HG02870 (cell line): ENCODE measurements around the gene FLRT2.

Experiments used
- ATAC-seq: cut with Tn5 transposase; IDR thresholded peaks from one replicate; pipeline ENCODE4 v1.9.1; 2021; ENCODE audit warnings: mild to moderate bottlenecking, moderate library complexity; ENCODE audit not compliant: unreplicated experiment

Gene FLRT2

GRCh38 chr14:85529803-85530574, at the start of gene FLRT2:
Gene FLRT2 (plus strand): TSS chr14:85530144. CDS start chr14:85621515, 91,371 bp downstream.
- no peak for ATAC-seq

GRCh38 chr14:85481471-85481870, 48.5 kb upstream of the FLRT2 start:
- ATAC-seq = no peak

GRCh38 chr14:85482552-85482951, 47.4 kb upstream of the FLRT2 start:
- ATAC-seq = no peak

GRCh38 chr14:85483037-85483436, 46.9 kb upstream of the FLRT2 start:
- ATAC-seq = no peak

- no peak for ATAC-seq
Measured at GRCh38 chr14:85483652-85484051, 46.3 kb upstream of the FLRT2 start.

GRCh38 chr14:85487215-85487614, 42.7 kb upstream of the FLRT2 start:
- ATAC-seq = no peak

GRCh38 chr14:85501751-85502150, 28.2 kb upstream of the FLRT2 start:
- no peak for ATAC-seq

GRCh38 chr14:85508863-85509262, 21.1 kb upstream of the FLRT2 start:
- ATAC-seq = no peak

GRCh38 chr14:85512451-85512850, 17.5 kb upstream of the FLRT2 start:
- no peak for ATAC-seq

- ATAC-seq = no peak
Measured at GRCh38 chr14:85514487-85514886, 15.5 kb upstream of the FLRT2 start.

- no peak for ATAC-seq
Measured at GRCh38 chr14:85516239-85517113, 13.5 kb upstream of the FLRT2 start.

- ATAC-seq = no peak
Measured at GRCh38 chr14:85517114-85517688, 12.7 kb upstream of the FLRT2 start.

- ATAC-seq = no peak
Measured at GRCh38 chr14:85519661-85520305, 10.2 kb upstream of the FLRT2 start.

GRCh38 chr14:85520581-85520980, 9.4 kb upstream of the FLRT2 start:
- ATAC-seq = no peak

- ATAC-seq = no peak
Measured at GRCh38 chr14:85523624-85524023, 6.3 kb upstream of the FLRT2 start.

GRCh38 chr14:85527006-85527405, 2.9 kb upstream of the FLRT2 start:
- no peak for ATAC-seq

- ATAC-seq = no peak
Measured at GRCh38 chr14:85527445-85528035, 2.4 kb upstream of the FLRT2 start.

GRCh38 chr14:85528080-85528896, 1.7 kb upstream of the FLRT2 start:
- ATAC-seq = no peak

- ATAC-seq = no peak
Measured at GRCh38 chr14:85528897-85529631, 880 bp upstream of the FLRT2 start.
